GM12892 (cell line): ENCODE measurements around the gene LMX1B. TPM values are rescaled to one million over a fixed set of nuclear protein-coding genes. Genes with fewer than 3 reads are reported as not detected.
"Not testable (repeated sequence)": the region's sequence is repeated elsewhere in the genome, so short reads cannot be mapped to it uniquely, and the experiment has no call there.

Experiments used
- DNase-seq: peaks from one replicate; pipeline ENCODE4 v3.0.0; 2011; ENCODE audit not compliant: insufficient read length
- FAIRE-seq: peaks from 2 replicates; lab custom pipeline; 2011; peaks lifted over from hg19 to GRCh38; lab: Jason Lieb, UNC
- POLR2A ChIP-seq: IDR thresholded peaks from 2 replicates; pipeline ENCODE4 v1.6.1; 2011; ENCODE audit warnings: low read depth, low read length, control low read depth
- POLR2AphosphoS5 ChIP-seq: IDR thresholded peaks from 2 replicates; pipeline ENCODE4 v1.6.1; 2011; ENCODE audit warnings: low read depth, low read length, control low read depth
- TAF1 ChIP-seq: IDR thresholded peaks from 2 replicates; pipeline ENCODE4 v1.6.1; 2011; ENCODE audit warnings: low read depth, mild to moderate bottlenecking, control low read depth, low read length, borderline replicate concordance
- polyA plus RNA-seq: library from polyadenylated mRNA; unstranded; fragments of >200 nt; gene quantifications from one replicate; pipeline ENCODE4 v1.2.1, GENCODE V29; 2012; ENCODE audit warnings: missing spikeins, inconsistent platforms; ENCODE audit not compliant: missing spikeins

LMX1B gene
- not detected for polyA plus RNA-seq

DNA sequence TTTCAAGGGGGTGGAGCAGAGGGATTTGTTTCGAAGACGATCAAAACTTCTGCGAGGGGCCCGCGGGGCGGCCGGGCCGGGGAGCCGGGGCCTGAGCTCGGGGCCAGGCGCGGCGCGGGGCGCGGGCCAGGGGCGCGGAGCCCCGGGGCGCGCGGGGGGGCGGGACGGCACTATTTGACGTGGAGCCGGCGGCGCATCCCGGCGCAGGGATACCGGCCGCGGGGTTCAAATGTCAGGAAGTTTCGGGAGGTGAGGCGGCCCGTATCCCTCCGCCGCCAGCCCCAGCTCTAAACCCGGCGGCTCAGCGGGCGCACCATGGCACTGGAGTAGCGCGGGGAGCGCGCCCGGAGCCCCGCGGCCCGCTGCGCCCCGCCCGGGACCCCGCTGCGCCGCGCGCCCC lies at the start of gene LMX1B:
TSS of gene LMX1B (plus strand) at position 278 of the 400 bp plus-strand sequence. CDS start 522 bp downstream, outside the sequence.
- TF ChIP-seq POLR2AphosphoS5 = no peak
- no peak for TF ChIP-seq TAF1
- DNase-seq (no peak), FAIRE-seq (no peak)

DNA sequence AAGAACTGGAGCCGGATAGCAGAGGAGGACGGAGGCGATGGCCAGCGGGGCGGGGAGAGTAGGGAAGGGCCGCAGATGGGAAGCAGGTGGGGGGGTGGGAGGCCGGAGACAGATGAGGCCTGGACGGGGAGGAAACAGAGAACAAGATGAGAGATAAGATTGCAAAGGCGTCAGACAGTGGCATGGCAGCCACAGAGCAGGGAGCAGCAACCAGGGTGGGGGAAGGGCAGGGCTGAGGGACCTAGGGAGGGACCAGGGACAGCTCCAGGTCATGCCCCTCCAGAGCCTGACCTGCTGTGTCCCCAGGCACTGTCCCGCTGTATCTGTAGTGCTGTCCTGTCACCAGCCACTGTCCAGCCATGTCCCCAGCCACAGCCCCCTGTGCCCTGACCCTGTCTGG lies 49.6 kb upstream of the LMX1B start:
- DNase-seq (no peak), FAIRE-seq (no peak)
- TF ChIP-seq POLR2AphosphoS5 (no peak), POLR2A (no peak), TAF1 (no peak)

DNA sequence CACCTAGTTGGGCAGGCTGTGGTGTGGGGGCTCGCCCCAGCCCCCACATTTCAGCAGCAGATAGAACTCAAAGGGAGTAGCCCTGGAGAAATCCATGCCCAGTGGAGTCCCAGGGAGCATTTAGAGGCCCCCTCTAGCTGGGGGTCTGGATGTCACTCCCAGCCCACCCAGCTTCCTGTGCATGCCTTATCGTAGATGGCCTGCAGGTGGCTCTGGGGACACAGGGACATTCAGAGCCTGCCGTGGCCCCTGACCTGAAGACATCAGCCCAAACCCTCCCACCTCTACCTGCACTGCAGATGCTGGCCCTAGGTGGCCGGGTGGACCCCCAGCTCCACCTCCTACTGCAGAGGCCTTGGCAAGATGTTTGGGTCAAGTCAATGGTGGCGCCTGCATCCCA lies 49.0 kb upstream of the LMX1B start:
- no peak for DNase-seq
- FAIRE-seq = no peak
- TF ChIP-seq POLR2A (no peak), POLR2AphosphoS5 (no peak), TAF1 (no peak)

DNA sequence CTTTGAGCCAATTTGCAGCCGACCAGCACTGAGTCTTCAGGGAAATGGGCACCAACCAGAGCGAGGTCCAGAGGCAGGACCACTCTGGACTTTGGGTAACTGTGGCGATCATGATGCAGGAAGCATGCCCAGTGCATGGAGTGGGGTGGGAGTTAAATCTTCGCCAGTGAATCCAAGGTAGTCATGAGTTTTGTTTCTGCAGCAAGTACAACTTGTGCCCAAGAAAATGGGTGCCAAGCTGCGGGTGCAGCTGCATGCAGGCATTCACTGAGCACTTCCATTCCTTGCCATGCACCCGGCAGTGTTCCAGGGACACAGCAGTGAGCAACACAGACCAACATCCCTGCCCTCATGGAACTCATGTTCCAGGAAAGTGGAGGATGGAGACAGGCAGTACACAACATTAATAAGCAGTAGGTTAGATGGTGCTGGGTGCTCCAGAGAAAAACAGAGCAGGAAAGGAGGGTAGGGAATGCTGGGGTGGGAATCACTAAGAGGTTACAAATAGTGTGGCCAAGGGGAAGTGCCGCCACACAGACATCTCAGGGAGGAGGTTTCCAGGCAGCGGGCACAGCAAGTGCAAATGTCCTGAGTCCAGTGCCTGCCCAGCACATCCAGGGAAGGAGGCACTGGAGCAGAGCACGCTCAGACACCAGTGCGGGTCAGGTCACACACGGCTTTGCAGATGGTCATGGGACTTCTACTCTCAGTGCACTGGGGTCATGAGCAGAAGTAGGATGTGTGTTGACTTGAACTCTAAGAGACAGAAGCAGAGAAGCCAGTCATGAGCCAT lies 48.2 kb upstream of the LMX1B start:
- FAIRE-seq = no peak

DNA sequence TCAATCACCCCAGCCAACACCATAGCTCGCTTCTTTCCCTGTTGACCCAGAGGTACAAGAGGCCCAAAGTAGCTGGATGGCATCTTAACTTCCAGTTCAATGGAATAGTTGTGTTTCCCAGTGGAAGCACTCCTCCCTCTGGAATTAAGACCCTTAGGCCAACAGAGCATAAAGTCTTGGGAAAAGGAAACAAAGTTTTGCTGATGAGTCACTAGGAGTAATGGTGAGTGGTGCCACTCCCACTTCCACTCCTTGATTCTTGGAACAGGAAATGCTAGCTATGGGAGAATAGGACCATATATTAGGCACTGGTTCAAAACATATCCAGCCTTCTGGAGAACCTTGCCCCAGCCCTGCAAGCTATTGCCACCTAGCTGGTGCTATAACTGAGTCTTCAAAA lies 44.7 kb upstream of the LMX1B start:
- DNase-seq (no peak), FAIRE-seq (no peak)
- TF ChIP-seq POLR2AphosphoS5 (no peak), POLR2A (no peak), TAF1 (no peak)

More for the DNA sequence above, 48.2 kb upstream of the LMX1B start:
- TF ChIP-seq POLR2AphosphoS5 (no peak), POLR2A (no peak), TAF1 (no peak)
- DNase-seq = no peak

DNA sequence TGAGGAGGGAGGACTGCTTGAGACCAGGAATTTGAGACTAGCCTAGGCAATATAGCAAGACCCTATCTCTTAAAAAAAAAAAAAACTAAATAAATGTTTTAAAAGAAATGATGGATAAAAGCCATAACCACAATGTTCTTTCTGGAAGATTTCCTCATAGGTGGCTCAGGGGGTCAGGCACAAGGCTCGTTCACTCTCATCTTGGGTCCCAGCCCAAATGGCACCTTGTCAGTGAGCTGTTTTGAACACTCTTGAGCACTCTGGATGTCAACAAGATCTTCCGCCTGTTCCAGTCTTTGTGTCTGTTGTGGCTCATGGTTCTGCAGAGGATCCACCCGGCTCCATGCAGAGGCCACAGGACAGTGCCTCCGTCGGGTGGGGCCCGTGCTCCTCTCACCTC lies 35.7 kb upstream of the LMX1B start:
- FAIRE-seq = no peak
- TF ChIP-seq TAF1 = no peak

DNA sequence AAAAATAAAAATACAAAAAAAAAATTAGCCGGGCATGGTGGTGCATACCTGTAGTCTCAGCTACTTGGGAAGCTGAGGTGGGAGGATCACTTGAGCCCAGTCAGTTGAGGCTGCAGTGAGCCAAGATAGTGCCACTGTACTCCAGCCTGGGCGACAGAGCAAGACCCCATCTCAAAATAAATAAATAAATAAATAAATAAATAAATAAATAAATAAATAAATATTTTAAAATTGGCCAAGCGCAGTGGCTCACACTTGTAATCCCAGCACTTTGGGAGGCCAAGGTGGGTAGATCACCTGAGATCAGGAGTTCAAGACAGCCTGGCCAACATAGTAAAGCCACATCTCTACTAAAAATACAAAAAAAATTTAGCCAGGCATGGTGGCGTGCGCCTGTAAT lies 33.4 kb upstream of the LMX1B start:
- not testable (repeated sequence) for FAIRE-seq, DNase-seq

More for the DNA sequence above, 35.7 kb upstream of the LMX1B start:
- no peak for DNase-seq

DNA sequence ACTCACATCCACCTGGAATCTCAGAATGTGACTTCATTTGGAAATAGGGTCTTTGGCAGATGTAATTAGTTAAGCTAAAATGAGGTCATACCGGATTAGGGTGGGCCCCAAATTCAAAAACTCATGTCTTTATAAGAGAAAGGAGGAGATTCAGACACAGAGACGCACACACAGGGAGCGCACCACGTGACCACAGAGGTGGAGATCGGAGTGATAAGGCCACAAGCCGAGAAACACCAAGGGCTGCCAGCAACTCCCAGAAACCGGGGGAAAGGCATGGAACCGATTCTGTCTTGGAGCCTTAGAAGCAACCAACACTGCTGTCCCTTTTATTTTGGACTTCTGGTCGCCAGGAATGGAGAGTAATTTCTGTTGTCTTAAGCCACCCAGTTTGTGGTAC lies 31.8 kb upstream of the LMX1B start:
- TF ChIP-seq POLR2A (no peak), POLR2AphosphoS5 (no peak), TAF1 (no peak)
- no peak for DNase-seq
- no peak for FAIRE-seq

DNA sequence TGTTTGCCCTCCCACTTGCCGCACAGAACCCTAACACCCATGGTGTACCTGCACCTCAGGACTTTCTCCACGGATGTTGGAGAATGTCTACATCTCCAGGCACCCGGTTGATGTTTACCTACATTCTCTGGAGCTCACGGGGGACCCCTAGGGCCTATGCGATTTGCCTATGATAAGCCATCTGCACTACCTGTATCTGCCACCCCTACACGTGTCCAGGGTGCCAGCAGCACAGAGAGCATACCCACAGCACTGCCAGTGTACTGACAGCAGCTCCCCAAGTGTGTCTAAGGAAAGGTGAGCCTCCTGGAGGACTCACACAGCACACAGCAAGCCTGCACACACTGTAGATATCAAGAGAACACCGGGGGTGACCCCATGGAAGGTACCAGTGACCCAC lies 31.3 kb upstream of the LMX1B start:
- FAIRE-seq (no peak), DNase-seq (no peak)
- TF ChIP-seq POLR2AphosphoS5 (no peak), TAF1 (no peak), POLR2A (no peak)

DNA sequence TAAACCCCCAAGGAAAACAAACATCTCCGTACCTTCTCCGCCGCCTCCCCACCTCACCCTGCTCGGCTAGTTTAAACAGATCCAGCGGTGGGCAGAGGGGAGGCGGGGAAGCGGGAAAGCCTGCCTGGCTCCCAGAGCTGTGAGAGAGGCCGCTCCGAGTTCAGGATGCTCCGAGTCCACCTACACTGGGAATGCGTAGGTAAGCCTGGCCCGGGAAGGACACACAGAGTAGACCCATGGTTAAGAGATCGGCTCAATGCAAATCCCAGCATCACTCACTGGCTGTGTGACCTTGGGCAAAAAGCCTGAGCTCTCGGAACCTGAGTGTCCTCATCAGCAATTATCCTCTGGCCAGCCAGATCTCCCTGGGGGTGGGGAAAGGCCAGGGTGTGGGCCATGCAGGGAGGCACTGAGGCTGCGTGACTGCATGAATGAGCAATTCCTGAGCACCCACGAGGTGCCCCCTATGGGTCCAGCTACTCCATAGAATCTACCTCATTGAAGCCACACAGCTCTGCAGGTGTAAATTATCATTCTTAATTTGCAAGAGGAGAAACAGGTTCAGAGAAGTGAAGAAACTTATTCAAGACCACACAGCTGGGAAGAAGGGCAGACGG lies 30.5 kb upstream of the LMX1B start:
- TF ChIP-seq POLR2AphosphoS5 (no peak), POLR2A (no peak), TAF1 (no peak)

DNA sequence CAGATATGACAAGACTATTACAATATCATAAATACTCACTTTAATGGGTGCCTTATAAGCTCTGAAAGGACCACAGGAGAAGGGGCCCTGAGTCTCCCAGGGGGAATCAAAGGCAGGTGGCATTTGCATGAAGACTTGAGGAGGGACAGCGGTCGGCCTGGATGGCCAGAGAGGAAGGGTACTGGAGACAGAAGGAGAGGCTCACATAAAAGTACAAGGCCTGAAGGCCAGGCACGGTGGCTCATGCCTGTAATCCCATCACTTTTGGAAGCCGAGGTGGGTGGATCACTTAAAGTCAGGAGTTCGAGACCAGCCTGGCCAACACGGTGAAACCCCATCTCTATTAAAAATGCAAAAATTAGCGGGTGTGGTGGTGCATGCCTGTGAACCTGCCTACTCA lies 29.1 kb upstream of the LMX1B start:
- FAIRE-seq = no peak
- DNase-seq = no peak
- TF ChIP-seq POLR2AphosphoS5 (no peak), TAF1 (no peak), POLR2A (no peak)

More for the DNA sequence above, 30.5 kb upstream of the LMX1B start:
- no peak for DNase-seq
- no peak for FAIRE-seq

DNA sequence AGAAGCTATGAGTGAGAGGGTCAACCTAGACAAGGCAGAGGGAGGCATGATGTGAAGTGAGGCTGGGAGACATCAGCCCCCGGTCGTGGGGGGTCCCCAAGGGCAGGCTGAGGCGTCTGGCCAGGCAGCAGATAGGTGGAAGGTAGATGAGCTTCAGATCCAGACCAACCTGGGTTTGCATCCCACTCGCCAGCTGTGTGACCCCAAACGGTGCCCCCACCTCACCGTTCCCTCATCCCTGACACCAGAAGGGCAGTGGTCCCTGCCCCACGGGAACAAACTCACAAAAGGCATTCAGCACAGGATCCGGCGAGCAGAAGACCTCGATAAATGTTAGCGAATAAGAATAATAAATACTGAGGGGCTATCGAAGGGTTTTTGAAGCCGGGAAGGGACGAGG lies 27.5 kb upstream of the LMX1B start:
- FAIRE-seq (no peak), DNase-seq (no peak)
- TF ChIP-seq POLR2A = no peak
- TF ChIP-seq POLR2AphosphoS5 = no peak
- TF ChIP-seq TAF1 = no peak
